ENCODE measurements around the gene TUT4.
A peak's percentile ranks its signal among the peaks of the same experiment; 100 is the strongest.

TUT4 gene

DNA sequence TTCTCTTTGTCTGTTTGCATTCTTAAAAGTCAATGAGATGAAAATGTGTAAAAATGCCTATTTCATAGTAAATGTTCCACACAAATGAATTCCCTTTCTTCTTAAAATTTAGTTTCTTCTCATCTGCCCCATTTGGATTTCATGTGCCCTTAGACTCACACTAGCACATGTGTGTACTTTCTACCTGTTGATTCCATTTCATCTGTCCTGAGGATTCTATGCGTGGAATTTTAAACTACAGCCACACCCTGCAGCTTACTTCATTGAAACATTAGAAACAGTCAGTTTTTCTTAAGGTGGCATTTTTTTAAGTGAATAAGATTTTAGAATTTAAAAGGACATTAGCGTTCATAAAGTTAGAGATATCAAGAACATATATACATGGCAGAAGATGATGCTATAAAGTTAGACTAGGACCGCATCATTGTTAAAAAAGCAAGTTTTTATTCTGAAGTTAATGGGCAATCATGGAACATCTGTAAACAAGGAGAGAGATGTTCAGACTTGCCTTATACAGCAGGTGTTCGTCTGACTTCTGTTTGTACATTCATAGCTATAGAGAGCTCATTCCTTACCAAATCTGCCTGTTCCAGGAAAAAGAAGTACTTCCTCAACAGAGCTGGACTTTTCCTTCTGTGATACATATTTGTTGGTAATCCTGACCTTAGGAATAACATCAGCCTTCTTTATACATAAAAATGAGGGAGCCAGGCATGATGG is 3.9 kb upstream of the TUT4 start:
- H3K4me3 ChIP-seq (ENCODE audit: low read depth, low read length): no peak overlapping the region
- no peak for DNase-seq (ENCODE audit: low read depth)
- no peak for TF ChIP-seq CTCF (IDR thresholded peaks at IDR 0.05; ENCODE audit: low read depth, low read length, missing control alignments)

DNA sequence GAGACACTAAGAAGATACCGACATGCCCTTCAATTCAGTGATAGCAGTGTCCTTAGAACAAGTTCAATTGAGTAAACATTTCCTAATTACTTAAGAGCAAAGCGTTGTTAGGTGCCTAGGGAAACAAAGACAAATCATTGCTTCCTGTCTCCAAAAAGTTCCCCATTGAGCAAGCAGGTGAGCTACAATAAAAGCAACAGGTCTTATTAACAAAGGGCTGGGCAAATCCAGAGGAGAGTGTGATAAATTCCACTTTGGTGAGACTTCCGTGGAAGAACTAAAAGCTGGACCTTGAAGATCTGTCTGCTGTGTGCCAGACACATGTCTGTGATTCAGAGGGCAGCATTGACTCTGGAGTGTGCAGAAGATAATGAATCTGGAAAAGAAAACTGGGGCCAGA is 1.9 kb upstream of the TUT4 start:
- no peak overlapping the region for H3K4me3 ChIP-seq (ENCODE audit: low read depth, low read length)
- DNase-seq (ENCODE audit: low read depth): no peak

DNA sequence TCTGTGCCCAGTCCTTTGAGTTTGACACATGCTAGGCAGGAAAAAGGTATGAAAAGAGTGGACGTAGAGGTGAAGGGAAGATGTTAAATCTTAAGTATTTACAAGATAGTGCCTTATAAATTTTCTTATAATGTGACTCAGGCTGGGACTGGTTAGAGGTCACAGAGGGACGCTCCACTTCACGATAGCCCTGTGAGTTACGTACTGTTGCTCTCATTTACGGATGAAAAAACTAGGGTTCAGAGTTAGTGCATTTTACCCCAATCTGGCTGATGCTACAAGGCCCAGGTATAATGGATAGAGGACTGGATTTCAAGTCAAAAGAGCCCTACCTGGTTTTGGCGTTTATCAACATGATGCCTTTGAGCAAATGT is 1.4 kb upstream of the TUT4 start:
- no peak for DNase-seq (ENCODE audit: low read depth)
- TF ChIP-seq CTCF (IDR thresholded peaks at IDR 0.05; ENCODE audit: low read depth, low read length, missing control alignments): no peak
- H3K4me3 ChIP-seq (ENCODE audit: low read depth, low read length): no peak overlapping the region

More for the DNA sequence above, 1.9 kb upstream of the TUT4 start:
- TF ChIP-seq CTCF (IDR thresholded peaks at IDR 0.05; ENCODE audit: low read depth, low read length, missing control alignments): no peak

DNA sequence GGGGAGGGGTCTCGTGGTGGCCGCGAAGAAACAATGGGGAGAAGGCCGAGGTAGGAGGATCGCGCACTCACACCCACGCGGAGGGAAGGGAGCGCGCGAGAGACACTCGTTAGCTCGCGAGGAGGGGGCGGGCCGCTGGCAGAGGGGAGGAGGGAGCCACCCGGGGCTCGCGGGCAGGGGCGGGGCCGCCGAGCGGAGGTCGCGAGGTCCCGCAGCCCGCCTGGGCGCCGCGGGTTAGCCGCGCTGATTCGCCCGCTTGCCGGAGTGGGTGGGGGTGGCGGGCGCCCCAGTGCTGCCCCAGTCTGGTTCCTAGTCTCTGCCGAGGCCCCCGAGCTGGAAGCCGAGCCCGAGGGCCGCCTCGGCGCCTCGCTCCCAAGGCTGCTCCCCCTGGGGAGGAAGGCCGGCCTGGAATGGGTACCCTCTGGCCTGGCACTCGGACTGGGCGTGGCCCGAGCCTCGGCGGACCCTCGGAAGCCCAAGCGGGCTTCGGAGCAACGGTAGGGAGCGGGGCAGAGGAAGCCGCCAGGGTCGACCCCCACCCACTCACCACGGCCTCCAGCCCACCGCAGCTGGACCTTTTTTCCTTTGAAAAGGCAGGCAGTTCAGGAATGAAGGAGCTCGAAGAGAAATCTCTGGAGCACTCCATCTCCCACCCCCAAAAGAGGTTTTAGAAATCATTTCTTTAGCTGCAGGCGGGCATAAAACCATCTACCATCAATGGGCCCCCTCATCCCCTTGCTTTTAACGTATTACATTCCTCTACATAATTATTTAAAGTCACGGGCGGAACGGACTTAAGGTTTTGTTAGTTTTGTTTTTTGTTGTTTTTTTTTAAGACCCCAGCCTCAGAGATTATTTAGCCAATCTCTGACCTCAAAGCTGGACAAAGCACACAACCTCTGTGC is 722 bp upstream of the TUT4 start:
- H3K4me3 ChIP-seq (ENCODE audit: low read depth, low read length): peak overlapping the region; percentile 82
- no peak for DNase-seq (ENCODE audit: low read depth)
- no peak for TF ChIP-seq CTCF (IDR thresholded peaks at IDR 0.05; ENCODE audit: low read depth, low read length, missing control alignments)

DNA sequence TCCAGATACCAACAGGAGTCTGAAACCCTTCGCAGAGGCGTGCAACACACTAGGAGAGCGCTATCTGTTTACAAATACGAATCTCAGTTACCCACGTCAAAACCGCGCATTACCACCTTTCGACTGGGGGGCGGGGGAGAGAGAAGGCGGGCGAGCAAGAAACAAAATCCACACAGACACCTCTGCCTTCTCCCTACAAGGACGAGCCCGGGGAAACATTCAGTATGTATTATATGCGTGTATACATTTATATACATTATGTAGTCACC is 722 bp downstream of the TUT4 start:
- H3K4me3 ChIP-seq (ENCODE audit: low read depth, low read length): peak overlapping the region; percentile 82
- no peak for DNase-seq (ENCODE audit: low read depth)
- no peak for TF ChIP-seq CTCF (IDR thresholded peaks at IDR 0.05; ENCODE audit: low read depth, low read length, missing control alignments)

- DNase-seq (ENCODE audit: low read depth): no peak
- peak overlapping the region; percentile 82 for H3K4me3 ChIP-seq (ENCODE audit: low read depth, low read length)
- TF ChIP-seq CTCF (IDR thresholded peaks at IDR 0.05; ENCODE audit: low read depth, low read length, missing control alignments): no peak
Measured at GRCh38 chr1:52551507-52552235, 1.2 kb downstream of the TUT4 start.
